ENCODE data around the gene CFAP74.

DNA sequence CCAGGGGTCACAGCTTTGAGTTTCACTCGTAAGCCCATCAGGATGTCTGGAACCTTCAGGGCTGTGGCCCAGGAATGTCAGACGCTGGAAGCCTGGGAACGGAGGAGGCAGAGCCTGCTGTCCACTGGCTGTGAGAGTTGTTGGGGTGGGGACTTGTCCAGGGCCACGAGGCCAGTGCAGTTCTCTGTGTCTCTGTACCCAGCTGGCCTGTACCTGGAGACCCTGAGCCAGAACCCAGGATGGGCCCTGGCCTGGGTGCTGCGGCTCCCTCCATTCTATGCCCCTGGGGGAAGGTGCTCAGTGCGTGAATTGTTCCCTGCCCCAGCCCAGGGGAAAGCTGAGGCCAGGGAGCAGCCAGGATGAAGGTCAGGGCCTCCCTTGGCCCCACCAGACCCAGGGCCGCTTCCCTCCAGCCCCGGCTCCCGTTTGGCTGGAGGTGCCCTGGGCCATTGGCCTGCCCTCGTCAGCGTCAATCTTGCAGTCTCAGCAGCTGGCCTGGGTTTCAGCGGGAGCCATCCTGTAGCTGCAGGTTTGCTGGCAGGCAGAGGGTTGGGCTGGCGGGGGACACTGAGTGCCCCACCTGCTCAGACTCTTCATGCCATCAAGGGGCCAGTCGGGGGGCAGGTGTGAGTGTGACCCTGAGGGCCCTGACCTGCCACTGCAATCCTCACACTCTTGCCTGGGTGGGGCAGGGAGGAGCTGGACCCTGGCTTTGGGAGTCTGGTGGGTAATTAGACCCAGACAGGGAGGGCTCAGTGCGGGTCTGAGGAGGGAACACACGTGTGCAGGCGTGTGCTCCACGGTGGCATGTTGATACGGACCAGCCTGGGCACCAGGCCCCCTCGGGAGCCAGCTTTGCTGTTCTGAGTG is 89.2 kb downstream of the CFAP74 start:
- TF ChIP-seq, protein P1, sequence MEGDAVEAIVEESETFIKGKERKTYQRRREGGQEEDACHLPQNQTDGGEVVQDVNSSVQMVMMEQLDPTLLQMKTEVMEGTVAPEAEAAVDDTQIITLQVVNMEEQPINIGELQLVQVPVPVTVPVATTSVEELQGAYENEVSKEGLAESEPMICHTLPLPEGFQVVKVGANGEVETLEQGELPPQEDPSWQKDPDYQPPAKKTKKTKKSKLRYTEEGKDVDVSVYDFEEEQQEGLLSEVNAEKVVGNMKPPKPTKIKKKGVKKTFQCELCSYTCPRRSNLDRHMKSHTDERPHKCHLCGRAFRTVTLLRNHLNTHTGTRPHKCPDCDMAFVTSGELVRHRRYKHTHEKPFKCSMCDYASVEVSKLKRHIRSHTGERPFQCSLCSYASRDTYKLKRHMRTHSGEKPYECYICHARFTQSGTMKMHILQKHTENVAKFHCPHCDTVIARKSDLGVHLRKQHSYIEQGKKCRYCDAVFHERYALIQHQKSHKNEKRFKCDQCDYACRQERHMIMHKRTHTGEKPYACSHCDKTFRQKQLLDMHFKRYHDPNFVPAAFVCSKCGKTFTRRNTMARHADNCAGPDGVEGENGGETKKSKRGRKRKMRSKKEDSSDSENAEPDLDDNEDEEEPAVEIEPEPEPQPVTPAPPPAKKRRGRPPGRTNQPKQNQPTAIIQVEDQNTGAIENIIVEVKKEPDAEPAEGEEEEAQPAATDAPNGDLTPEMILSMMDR (IDR thresholded peaks at IDR 0.05) = no peak
- TF ChIP-seq POLR2A (IDR thresholded peaks at IDR 0.05) = no peak
- TF ChIP-seq EP300 (IDR thresholded peaks at IDR 0.05) = no peak

Measured in tibial nerve (tissue), 4 donors.